ENCODE measurements around the gene BPGM.

The BPGM gene

GRCh38 chr7:134669388-134669787 lies 22.7 kb downstream of the BPGM start:
- Histone ChIP-seq H3K36me3 (ENCODE audit: low read length) (no peaks in the 10 kb centered on the region), H3K27me3 (ENCODE audit: low read length) (no peaks in the 10 kb centered on the region), H4K20me1 (ENCODE audit: low read depth, low read length) (no peaks in the 10 kb centered on the region), H3K9ac (ENCODE audit: low read length) (no peak overlapping the region), H3F3A (ENCODE audit: insufficient read depth) (no peaks in the 10 kb centered on the region), H3K9me2 (replicated peaks; ENCODE audit: insufficient read depth, low read length) (no peaks in the 10 kb centered on the region), H3K4me3 (ENCODE audit: insufficient read depth, low read length, poor library complexity, severe bottlenecking) (no peak overlapping the region), H3K4me2 (ENCODE audit: low read depth, low read length, poor library complexity, severe bottlenecking) (no peak overlapping the region), H3K27ac (ENCODE audit: low read depth, low read length) (no peak overlapping the region), H2AFZ (ENCODE audit: low read depth, low read length, severe bottlenecking) (no peak overlapping the region), H3K79me2 (ENCODE audit: insufficient read depth, low read length) (no peaks in the 10 kb centered on the region), H3K9me3 (ENCODE audit: insufficient read depth, low read length) (no peaks in the 10 kb centered on the region)
- TF ChIP-seq CTCF (IDR thresholded peaks at IDR 0.05; ENCODE audit: insufficient read depth, low read length, poor library complexity, severe bottlenecking), result no peak
- no peak for TF ChIP-seq EZH2phosphoT487 (conservative IDR thresholded peaks at IDR 0.05; ENCODE audit: low read length)

GRCh38 chr7:134669845-134670373 lies 23.3 kb downstream of the BPGM start:
- TF ChIP-seq EZH2phosphoT487 (conservative IDR thresholded peaks at IDR 0.05; ENCODE audit: low read length) (no peak), CTCF (IDR thresholded peaks at IDR 0.05; ENCODE audit: insufficient read depth, low read length, poor library complexity, severe bottlenecking) (no peak)

GRCh38 chr7:134671609-134672008 lies 25.0 kb downstream of the BPGM start:
- Histone ChIP-seq H3K4me2 (ENCODE audit: low read depth, low read length, poor library complexity, severe bottlenecking) (no peak overlapping the region), H3K9me3 (ENCODE audit: insufficient read depth, low read length) (no peaks in the 10 kb centered on the region), H3K27me3 (ENCODE audit: low read length) (no peaks in the 10 kb centered on the region), H3K36me3 (ENCODE audit: low read length) (no peaks in the 10 kb centered on the region), H3K4me3 (ENCODE audit: insufficient read depth, low read length, poor library complexity, severe bottlenecking) (no peak overlapping the region), H3F3A (ENCODE audit: insufficient read depth) (no peaks in the 10 kb centered on the region), H3K9me2 (replicated peaks; ENCODE audit: insufficient read depth, low read length) (no peaks in the 10 kb centered on the region), H2AFZ (ENCODE audit: low read depth, low read length, severe bottlenecking) (no peak overlapping the region), H3K79me2 (ENCODE audit: insufficient read depth, low read length) (no peaks in the 10 kb centered on the region; the same call in 1 of the 2 replicates), H3K27ac (ENCODE audit: low read depth, low read length) (no peak overlapping the region), H3K9ac (ENCODE audit: low read length) (no peak overlapping the region), H4K20me1 (ENCODE audit: low read depth, low read length) (no peaks in the 10 kb centered on the region)
- no peak for TF ChIP-seq EZH2phosphoT487 (conservative IDR thresholded peaks at IDR 0.05; ENCODE audit: low read length)
- no peak for TF ChIP-seq CTCF (IDR thresholded peaks at IDR 0.05; ENCODE audit: insufficient read depth, low read length, poor library complexity, severe bottlenecking)

More at GRCh38 chr7:134669845-134670373, 23.3 kb downstream of the BPGM start:
- Histone ChIP-seq H3K9me3 (ENCODE audit: insufficient read depth, low read length) (no peaks in the 10 kb centered on the region), H3K27ac (ENCODE audit: low read depth, low read length) (no peak overlapping the region), H3K9ac (ENCODE audit: low read length) (no peak overlapping the region), H3K4me3 (ENCODE audit: insufficient read depth, low read length, poor library complexity, severe bottlenecking) (no peak overlapping the region), H3K9me2 (replicated peaks; ENCODE audit: insufficient read depth, low read length) (no peaks in the 10 kb centered on the region), H2AFZ (ENCODE audit: low read depth, low read length, severe bottlenecking) (no peak overlapping the region), H3F3A (ENCODE audit: insufficient read depth) (no peaks in the 10 kb centered on the region), H4K20me1 (ENCODE audit: low read depth, low read length) (no peaks in the 10 kb centered on the region), H3K79me2 (ENCODE audit: insufficient read depth, low read length) (no peaks in the 10 kb centered on the region; the same call in 1 of the 2 replicates), H3K27me3 (ENCODE audit: low read length) (no peaks in the 10 kb centered on the region), H3K36me3 (ENCODE audit: low read length) (no peaks in the 10 kb centered on the region), H3K4me2 (ENCODE audit: low read depth, low read length, poor library complexity, severe bottlenecking) (no peak overlapping the region)
